ENCODE data around the gene RBM20.

GRCh38 chr10:110643653-110644597 is at the start of gene RBM20:
- TF ChIP-seq CTCF (IDR thresholded peaks at IDR 0.05; ENCODE audit: low read length), result no peak
- TF ChIP-seq EZH2phosphoT487 (IDR thresholded peaks at IDR 0.05; ENCODE audit: low read length), result no peak
- TF ChIP-seq EZH2 (optimal IDR thresholded peaks at IDR 0.05; ENCODE audit: low read depth, low read length), result no peak

All from MM.1S (cell line).